IPS DF 4.7 (cell line): ENCODE data around the gene NTN3.

Experiments used
- DNase-seq: peaks from one replicate; pipeline ENCODE4 v3.0.0-alpha.2; 2013; ENCODE audit warnings: low spot score; ENCODE audit errors: extremely low read depth

The NTN3 gene

DNA sequence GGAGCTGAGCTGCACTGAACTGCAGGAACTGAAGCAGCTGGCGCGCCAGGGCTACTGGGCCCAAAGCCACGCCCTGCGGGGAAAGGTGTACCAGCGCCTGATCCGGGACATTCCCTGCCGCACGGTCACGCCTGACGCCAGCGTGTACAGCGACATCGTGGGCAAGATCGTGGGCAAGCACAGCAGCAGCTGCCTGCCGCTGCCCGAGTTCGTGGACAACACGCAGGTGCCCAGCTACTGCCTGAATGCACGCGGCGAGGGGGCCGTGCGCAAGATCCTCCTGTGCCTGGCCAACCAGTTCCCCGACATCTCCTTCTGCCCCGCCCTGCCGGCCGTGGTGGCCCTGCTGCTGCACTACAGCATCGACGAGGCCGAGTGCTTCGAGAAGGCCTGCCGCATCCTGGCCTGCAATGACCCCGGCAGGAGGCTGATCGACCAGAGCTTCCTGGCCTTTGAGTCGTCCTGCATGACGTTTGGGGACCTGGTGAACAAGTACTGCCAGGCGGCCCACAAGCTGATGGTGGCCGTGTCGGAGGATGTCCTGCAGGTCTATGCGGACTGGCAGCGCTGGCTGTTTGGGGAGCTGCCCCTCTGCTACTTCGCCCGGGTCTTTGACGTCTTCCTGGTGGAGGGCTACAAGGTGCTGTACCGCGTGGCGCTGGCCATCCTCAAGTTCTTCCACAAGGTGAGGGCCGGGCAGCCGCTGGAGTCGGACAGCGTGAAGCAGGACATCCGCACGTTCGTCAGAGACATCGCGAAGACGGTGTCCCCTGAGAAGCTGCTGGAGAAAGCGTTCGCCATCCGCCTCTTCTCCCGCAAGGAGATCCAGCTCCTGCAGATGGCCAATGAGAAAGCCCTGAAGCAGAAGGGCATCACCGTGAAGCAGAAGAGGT lies 25.4 kb downstream of the NTN3 start:
- DNase-seq, result no peak

DNA sequence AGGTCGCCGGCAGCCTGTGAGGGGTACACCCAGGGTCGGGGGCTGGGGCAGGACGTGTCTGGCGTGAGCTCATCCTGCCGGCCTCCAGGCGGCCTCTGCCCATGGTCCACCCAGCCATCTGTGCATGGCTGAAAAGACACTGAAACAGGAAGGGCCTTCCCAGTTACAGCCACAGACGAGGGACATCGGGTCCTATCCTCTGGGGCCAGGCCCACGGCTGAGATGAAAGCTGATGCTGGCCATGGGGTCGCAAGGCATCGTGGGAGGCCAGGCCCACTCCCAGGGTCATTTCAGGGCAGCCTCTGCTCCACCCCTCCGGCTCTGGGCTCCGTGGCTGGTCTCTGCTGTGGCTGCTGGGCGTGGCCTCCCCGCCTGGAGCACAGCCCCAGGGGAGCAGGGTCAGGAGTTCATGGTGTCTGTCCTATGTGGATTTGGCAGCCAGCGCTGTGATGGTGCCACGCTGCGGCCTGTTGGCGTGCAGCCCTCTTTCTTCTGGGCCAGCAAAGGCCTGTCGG lies 26.1 kb downstream of the NTN3 start:
- DNase-seq, result no peak

DNA sequence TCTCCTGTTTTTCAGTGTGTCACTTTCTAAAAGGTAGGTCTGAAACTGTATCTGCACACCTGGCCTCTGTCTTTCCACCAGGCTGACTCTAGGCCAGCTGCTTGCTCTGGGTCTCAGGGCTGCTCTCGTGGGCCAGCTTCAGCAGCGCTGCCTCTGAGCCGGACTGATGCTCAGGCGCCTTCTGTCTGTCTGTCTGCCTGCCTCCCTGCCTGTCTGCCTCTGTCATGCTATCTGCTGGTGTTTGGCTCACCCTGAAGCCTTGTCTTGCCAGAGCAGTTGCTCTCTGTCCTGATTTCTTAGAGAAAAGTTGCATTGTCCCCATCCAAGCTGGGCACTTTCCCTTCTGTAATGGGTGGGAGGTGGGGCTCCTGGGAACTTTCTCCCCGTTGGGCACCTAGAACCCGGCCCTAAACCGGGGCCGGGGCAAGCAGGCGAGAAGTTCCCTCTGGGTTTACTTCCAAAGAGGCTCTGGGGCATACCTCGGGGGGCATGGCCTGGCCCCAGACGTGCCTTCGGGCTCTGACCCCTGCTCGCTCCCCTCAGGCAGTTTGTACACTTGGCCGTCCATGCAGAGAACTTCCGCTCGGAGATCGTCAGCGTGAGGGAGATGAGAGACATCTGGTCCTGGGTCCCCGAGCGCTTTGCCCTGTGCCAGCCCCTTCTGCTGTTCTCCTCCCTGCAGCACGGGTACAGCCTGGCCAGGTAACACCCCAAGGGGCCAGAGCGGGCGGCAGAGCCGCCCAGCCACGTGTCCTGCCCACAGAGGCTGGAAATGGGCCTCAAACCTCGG lies 26.8 kb downstream of the NTN3 start:
- no peak for DNase-seq

DNA sequence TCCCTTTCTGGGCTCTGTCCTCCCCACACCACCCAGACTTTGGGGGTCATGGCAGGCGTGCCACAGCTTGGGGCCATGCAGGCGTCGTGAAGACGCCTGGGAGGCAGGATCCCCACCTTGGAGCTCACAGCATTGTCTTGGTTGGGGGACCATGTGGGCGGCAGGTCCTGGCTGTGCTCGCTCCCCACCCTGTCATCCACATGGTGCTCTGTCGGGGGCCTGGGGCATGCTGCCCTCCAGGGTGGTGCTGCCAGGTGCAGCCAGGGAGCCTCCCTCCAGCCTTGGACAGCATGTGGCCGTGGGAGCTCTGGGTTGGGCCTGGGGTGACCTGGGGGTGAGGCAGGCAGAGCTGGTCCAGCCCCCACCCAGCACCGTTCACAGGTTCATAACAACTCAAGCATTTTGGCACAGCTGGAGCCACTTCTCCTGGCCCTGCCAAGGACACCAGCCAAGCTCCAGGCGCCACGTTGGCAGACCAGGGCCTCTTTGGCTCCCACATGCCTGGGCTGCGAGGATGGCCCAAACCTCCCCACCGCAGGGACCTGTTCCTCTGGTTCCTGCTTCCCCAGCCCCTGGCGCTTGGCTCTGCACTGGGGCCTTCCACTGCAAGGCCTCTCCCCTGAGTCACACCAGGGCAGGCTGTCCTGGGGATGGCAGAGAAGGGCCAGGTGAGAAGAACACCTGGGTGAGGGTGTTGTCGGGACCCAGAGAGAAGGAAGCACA lies 27.6 kb downstream of the NTN3 start:
- DNase-seq, result no peak

DNA sequence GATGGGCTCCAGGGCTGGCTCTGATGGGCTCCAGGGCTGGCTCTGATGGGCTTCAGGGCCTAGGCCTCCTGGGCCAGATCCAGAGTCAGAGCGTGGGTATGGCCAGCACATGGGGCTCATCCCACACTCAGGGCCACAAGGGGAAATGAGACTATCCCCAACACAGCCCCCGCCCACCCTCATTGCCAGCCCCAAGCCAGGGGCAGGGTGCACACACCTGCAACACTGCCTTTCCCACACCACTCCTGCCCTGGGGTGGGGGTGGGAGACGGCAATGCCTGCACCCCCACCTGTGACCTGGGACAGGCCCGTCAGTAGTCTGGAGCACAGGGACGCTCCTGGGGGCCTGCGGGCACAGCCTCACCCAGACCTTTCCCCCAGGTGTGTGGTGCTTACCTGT lies 28.4 kb downstream of the NTN3 start:
- DNase-seq, result no peak

DNA sequence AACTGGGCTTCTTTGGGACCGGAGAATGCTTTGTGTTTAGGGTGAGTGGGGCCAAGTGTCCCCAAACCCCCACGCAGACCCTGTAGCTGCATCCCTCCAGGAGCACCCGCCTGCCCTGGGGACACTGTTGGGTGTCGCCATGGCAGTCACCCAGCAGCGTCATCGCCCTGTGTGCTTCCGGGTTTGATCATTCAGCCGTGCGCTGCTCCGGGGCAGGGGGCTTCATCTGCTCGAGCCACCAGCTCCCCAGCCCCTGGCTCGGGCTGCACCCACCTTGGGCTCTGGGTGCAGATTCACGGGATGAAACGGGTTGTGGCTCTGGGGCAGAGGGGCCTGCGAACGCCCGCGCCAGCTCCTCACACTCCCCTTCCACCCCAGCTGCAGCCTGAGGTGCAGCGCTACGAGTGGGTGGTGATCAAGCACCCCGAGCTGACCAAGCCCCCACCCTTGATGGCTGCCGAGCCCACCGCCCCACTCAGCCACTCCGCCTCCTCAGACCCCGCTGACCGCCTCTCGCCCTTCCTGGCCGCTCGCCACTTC lies 28.9 kb downstream of the NTN3 start:
- DNase-seq, result no peak

DNA sequence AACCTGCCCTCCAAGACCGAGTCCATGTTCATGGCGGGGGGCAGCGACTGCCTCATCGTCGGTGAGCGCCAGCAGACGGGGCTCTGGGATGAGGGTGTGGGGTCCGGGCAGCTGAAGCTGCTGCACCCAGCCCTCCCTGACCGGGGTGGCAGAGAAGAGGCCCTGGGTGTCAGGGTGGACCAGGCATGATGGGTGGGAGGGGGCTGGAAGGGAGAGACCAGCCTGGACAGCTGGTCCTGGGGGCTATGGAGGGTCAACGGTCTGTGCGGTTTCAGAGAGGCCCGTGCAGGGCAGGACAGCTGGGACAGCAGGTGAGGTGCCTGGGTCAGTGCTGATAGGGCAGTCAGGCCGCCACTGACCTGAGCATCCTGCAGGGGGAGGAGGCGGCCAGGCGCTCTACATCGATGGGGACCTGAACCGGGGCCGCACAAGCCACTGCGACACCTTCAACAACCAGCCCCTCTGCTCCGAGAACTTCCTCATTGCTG lies 29.4 kb downstream of the NTN3 start:
- no peak for DNase-seq

DNA sequence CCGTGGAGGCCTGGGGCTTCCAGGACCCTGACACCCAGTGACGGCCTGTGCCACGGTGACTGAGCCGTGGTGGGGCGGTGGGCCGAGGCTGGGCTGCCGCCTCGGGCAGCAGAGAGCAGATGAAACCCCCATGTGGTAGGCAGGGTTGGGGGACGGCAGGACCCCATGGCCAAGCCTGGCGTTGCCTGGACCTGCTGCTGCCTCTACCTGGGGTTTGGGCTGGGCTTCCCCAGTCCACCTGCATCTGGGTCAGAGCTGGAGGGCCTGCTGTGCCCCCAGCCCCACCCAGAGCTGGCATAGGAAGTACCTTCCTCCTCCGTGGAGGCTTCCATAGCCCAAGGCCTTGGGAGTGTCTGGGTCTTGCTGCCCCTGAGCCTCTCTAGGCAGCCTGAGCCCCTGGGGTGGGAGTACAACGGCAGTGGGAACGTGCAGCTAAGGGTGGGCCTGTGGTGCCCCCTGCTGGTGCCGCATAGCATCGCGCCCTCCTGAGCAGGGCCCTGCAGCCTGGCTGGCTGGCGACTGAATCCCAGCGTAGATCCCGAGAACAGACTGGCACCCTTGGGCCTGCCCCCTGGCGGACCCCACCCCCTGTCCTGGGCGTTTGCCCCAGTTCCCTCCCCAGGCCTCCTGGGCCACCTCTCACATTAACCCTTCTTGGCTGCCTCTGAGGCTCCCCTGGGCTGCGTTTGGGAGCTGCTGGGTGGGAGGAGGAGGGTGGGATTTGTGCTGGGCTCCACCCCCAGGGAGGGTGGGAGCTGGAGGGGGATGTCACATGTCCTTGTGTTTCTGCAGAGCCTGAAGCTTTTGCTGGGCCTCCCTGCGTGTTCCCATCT lies 30.0 kb downstream of the NTN3 start:
- no peak for DNase-seq

DNA sequence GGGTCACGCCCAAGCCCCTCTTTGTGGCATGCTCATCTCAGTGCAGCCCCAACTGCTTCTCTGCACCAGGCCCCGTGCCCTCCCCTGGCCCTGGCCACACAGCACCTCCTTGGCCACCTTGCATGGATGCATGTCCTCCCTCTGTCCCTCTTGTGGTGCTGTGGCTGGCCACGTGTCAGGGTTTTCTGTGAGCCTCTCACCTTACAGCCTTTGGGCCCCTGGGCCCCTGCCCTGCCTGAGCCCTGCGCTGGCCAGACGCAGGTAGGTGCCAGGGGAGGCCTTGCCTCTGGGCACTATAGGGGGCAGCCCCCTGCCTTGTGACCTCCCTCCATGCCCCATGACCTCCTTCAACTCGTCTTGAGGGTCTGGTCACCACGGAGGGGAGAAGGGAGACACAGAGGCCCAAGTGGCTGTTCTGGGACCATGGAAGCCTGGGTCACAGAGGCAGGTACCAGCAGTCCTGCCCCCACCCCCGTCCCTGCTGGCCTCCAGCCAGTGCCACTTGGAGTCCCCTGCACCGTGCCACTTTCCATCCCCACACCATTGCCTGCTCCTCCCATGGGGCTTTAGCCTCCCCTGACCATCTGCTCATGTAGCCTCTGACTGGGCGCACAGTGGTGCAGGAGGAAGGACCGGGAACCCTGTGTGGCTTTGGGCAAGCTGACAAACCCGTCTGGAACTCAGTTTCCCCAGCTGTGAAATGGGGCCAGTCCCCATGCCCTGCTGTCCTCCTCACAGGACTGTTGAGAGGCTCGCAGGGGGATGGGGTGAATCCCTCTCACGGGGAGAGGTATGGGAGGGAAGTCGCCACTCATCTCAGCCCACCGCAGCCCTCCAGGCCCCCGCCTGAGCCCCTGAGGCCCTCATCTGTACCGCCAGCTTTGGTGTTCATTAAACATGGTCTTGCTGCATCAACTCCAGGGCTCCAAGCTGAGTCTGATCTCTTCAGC lies 31.1 kb downstream of the NTN3 start:
- DNase-seq, result no peak

DNA sequence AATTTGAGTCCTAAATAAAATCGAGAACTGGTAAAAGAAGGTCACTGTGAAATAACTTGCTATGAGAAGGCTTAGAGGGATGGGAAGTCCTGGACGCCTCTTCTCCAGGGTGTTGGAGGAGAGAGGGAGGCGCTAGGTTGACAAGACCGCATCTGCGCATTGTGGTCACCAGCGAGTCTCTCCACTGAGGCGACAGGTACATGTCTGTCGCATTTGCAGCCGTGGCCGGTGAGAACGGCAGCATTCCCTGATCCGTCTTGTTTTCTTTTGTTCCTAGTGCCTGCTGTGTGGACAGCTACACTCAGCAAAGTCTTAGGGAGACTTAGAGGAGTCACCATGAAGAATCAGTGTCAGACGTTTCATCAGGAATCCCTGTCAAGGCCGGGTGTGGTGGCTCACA lies 34.6 kb downstream of the NTN3 start:
- no peak for DNase-seq

DNA sequence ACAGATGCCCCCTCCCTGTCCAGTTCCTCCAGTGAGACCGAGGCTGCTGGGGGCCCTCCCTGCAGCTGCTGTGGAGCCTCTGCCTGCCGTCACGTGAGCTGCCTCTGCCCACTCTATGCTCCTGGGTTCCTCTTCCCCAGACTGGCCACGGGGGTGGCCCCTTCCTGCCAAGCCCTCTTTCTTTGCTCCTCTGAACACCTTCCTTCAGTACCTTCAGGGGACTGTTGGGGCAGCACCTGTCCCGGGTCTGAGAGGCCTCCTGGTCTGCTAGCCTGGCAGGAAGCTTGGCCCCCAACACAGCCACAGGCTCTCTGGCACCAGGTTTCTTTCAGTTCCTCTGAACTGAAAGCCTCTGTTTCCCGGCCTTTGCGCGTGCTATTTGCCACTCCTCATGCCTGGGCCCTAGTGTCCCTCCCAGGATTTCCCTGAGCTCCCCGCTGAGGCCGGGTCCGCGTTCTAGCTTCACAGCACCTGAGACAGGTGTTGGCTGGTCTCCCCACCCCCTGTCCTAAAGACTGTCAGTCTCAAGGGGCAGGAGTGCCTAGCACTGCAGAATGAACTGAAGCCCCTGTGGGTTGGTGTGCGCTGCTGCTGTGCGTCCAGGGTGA lies 36.1 kb downstream of the NTN3 start:
- no peak for DNase-seq

DNA sequence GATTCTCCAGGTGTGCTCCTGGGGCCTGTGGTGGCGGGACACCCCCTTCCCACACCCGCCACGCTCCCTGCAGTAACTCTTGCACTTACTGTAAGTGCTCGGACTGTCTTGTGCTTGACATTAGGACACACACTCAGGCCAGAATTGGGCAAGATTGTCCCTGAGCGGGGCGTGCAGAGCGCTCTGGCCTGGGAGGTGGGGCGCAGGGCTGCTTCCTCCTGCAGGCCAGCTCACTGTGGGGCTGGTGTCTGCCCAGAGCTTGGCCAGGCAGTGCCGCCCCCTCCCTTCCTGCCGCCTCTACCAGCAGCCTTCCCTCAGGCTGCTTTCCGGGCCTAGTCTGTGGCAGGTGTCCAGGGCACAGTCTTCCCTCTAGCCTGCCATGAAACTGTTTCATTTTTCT lies 36.6 kb downstream of the NTN3 start:
- no peak for DNase-seq

DNA sequence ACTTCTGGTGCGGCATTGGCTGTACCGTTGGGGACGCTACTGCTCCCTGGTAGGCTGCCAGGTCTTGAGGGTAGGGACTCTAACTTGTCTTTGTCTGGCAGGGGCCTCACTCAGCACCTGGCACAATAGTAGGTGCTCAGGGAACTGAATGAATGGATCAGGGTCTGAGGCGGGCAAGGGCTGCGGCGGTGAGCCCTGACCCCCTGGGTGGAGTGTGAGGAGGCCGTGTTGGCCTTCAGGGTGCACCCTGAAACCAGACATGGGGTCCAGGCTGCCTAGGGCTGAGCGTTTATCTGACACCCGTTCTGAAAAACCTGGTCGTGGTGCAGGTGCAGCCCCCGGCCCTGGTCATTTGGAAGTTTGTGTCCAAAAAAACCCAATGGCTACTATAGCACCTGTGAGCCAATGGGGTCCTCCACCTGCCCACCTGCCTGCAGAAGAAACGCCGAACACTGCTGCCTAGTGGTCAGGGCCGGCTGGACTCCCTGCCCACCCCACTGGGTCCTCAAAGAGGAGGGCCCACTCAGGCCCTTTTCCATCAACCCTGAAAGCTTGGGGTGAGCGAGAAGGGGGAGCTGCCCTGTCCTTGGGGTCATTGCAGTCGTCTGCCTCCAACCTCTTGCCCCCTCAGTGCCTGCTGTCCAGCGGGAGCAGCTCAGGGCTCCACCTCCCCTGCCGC lies 37.8 kb downstream of the NTN3 start:
- no peak for DNase-seq

DNA sequence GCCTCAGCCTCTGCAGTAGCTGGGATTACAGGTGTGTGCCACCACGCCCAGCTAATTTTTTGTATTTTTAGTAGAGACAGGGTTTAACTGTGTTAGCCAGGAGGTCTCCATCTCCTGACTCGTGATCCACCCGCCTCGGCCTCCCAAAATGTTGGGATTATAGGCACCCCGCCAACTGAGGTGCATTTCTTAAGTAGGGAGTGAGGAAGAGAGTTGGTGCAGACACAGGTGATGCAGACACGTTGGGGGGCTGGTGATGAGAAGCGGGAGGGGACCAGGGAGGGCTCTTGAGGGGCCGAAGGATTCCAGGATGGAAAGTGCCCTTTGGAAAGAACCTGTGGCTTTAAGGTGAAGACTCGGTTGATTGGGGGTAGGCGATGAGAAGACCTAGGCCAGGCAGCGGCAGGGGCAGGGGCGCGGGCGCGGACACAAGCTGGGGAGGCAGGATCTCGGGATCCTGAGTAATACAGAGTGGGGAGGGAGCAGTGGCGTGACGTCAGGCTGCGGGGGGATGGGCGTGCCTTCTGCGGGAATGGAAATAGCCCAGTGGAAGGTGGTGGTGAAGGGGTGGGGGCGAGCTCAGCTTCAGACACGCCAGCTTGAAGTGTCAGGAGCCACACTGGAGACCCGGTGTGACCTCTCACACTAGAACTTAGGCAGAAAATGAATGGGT lies 40.2 kb downstream of the NTN3 start:
- DNase-seq, result no peak

DNA sequence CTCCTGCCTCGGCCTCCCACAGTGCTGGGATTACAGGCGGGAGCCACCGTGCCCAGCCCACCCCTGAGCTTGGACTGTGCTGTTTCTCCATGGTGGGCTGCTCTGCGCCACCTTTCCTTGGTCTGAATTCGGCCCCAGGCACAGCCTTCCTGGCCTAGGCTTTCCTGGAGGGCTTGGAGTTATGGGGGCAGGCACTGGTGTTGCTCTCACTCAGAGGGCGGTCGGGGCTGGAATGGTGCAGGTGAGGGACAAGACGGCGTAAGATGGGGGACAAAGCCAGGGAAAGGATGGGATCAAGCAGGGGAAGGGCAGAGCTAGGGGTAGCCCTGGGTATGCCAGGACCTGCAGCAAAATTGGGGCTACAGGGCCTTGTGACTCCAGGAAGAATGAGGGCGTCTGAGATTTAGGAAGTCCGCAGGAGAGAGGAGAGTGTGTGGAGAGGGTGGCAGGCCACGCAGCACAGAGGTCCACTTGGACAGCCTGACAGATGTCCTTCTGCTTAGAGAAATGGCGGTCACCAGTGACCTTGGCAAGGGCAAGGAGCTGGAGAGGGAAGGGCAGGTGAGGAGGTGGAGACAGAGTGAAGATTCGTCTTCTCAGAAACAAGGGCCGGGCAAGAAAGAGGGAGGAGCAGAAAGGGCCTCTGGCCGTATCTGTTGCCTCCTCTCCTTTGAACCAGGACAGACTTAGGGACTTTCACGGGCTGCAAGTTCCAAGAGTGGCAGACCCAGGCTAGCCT lies 41.1 kb downstream of the NTN3 start:
- DNase-seq, result no peak

DNA sequence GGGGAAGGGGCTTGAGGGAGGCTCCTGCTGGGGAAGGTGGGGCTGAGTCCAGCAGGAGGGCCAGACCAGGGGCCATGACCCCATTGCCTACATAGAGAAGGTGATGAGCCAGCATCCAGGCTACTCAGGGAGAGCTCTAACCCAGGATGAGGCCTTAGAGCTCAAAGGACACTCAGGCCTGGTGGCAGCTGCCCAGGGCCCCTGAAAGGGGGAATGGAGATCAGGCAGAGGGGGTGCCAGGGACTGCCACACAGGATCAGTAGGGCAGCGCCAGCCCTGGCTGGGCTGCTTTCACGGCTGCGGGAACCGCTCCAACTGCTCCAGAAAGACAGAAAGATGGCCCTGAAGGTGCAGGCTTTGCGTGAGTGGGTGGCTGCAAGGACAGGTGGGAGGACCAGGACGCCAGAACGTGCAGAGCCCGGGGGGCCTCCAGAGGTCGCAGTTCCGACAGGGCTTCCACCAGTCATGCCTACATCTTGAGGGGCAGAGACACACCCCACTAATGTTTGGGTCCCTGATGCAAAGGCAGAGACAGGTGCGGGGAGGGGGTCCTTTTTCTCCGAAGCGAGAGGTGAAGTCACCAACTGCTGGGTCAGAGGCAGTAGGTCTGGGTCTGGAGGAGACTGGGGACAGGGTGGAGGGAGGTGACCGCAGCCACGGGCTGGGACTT lies 41.8 kb downstream of the NTN3 start:
- DNase-seq, result no peak
